Measurements from ENCODE around the gene RALGPS1.
"Not testable (repeated sequence)": the region's sequence is repeated elsewhere in the genome, so short reads cannot be mapped to it uniquely, and the experiment has no call there.

The RALGPS1 gene

GRCh38 chr9:127170103-127170502, 255.5 kb downstream of the RALGPS1 start:
- Histone ChIP-seq H3K27me3 (ENCODE audit: control insufficient read depth, insufficient read depth, low read length, poor library complexity, severe bottlenecking) (no peaks in the 10 kb centered on the region), H3K4me3 (ENCODE audit: insufficient read depth, low read depth, low read length) (no peak overlapping the region), H3K4me1 (ENCODE audit: control insufficient read depth, insufficient read depth, low read length) (peaks cover 3% of the 10 kb centered on the region), H3K9me3 (ENCODE audit: control insufficient read depth, low read length) (no peaks in the 10 kb centered on the region), H3K36me3 (ENCODE audit: control insufficient read depth, insufficient read depth, low read length) (no peaks in the 10 kb centered on the region), H3K27ac (ENCODE audit: insufficient read depth, low read depth, low read length, poor library complexity, severe bottlenecking) (no peak overlapping the region)
- 95 to 96% methylated on average over 4 of the region's 4 CpGs for WGBS, 2 experiments

DNA sequence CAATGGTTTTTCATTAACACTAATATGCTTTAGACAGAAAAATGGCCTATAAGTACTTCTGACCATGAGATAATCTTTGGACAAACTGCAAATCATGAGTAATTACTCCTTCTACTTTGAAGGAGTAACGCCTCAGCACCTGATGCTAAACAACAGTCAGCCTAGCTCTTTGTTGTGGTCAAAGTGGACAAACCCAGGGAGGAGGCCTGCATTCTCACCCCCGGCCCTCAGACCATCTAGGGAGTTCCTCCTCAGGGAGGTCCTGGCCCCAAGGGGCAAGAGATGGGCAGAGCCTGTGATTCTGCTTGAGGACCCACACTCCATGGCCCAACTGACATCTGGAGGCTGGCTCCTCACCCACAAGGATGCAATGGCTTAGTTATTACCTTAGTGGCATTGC, 256.1 kb downstream of the RALGPS1 start:
- H3K27ac ChIP-seq (ENCODE audit: insufficient read depth, low read depth, low read length, poor library complexity, severe bottlenecking): no peak overlapping the region
- H3K9me3 ChIP-seq (ENCODE audit: control insufficient read depth, low read length): no peaks in the 10 kb centered on the region
- H3K4me1 ChIP-seq (ENCODE audit: control insufficient read depth, insufficient read depth, low read length): no peaks in the 10 kb centered on the region
- WGBS, 2 experiments: 90 to 97% methylated on average over 2 of the region's 2 CpGs
- H3K4me3 ChIP-seq (ENCODE audit: insufficient read depth, low read depth, low read length): no peak overlapping the region
- H3K36me3 ChIP-seq (ENCODE audit: control insufficient read depth, insufficient read depth, low read length): no peaks in the 10 kb centered on the region
- H3K27me3 ChIP-seq (ENCODE audit: control insufficient read depth, insufficient read depth, low read length, poor library complexity, severe bottlenecking): no peaks in the 10 kb centered on the region

- WGBS, 2 experiments: 90 to 96% methylated on average over 9 of the region's 9 CpGs
- not testable (repeated sequence) for H3K4me1 ChIP-seq (ENCODE audit: control insufficient read depth, insufficient read depth, low read length); H3K4me3 ChIP-seq (ENCODE audit: insufficient read depth, low read depth, low read length); H3K9me3 ChIP-seq (ENCODE audit: control insufficient read depth, low read length); H3K36me3 ChIP-seq (ENCODE audit: control insufficient read depth, insufficient read depth, low read length); H3K27me3 ChIP-seq (ENCODE audit: control insufficient read depth, insufficient read depth, low read length, poor library complexity, severe bottlenecking); H3K27ac ChIP-seq (ENCODE audit: insufficient read depth, low read depth, low read length, poor library complexity, severe bottlenecking)
Observed at GRCh38 chr9:127171348-127171747, 256.8 kb downstream of the RALGPS1 start.

DNA sequence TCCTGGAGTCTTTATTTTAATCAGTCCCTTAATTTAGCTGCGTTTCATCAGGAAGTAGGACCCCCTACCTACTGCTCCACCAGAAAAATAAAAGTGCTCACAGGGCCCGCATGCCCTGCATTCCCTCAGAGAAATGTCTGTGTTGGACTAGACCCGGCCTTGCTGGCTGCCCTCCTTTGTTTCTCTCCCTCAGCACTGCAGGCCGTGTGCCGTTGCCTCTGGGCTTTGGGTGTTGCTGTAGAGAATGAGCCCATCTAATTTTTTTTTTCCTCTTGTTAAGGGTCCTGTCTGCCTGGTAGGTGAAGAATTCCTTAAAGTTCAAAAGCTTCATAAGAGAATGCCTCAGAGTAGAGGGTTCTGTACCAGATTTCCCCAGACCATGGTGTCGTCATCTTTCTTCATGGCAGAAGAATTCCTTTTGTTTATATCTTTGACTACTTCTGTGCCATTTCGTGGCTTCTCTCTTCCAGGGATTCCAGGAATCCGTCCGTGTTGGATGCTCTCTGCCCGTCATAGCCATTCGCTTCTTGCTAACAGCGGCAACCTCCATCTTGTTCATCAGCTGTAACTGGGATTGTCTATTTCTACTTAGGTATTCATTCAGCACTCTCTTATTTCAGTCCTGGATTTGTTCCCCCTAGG, 257.6 kb downstream of the RALGPS1 start:
- Histone ChIP-seq H3K9me3 (ENCODE audit: control insufficient read depth, low read length) (no peaks in the 10 kb centered on the region), H3K4me1 (ENCODE audit: control insufficient read depth, insufficient read depth, low read length) (no peaks in the 10 kb centered on the region), H3K4me3 (ENCODE audit: insufficient read depth, low read depth, low read length) (no peak overlapping the region), H3K36me3 (ENCODE audit: control insufficient read depth, insufficient read depth, low read length) (no peaks in the 10 kb centered on the region), H3K27ac (ENCODE audit: insufficient read depth, low read depth, low read length, poor library complexity, severe bottlenecking) (no peak overlapping the region), H3K27me3 (ENCODE audit: control insufficient read depth, insufficient read depth, low read length, poor library complexity, severe bottlenecking) (no peaks in the 10 kb centered on the region)
- WGBS, 2 experiments: 89 to 91% methylated on average over 12 of the region's 12 CpGs

GRCh38 chr9:127173063-127173462, 258.5 kb downstream of the RALGPS1 start:
- 96 to 97% methylated on average over 4 of the region's 4 CpGs for WGBS, 2 experiments
- Histone ChIP-seq H3K4me3 (ENCODE audit: insufficient read depth, low read depth, low read length) (no peak overlapping the region), H3K4me1 (ENCODE audit: control insufficient read depth, insufficient read depth, low read length) (no peaks in the 10 kb centered on the region), H3K27me3 (ENCODE audit: control insufficient read depth, insufficient read depth, low read length, poor library complexity, severe bottlenecking) (no peaks in the 10 kb centered on the region), H3K36me3 (ENCODE audit: control insufficient read depth, insufficient read depth, low read length) (no peaks in the 10 kb centered on the region), H3K27ac (ENCODE audit: insufficient read depth, low read depth, low read length, poor library complexity, severe bottlenecking) (no peak overlapping the region), H3K9me3 (ENCODE audit: control insufficient read depth, low read length) (no peaks in the 10 kb centered on the region)

DNA sequence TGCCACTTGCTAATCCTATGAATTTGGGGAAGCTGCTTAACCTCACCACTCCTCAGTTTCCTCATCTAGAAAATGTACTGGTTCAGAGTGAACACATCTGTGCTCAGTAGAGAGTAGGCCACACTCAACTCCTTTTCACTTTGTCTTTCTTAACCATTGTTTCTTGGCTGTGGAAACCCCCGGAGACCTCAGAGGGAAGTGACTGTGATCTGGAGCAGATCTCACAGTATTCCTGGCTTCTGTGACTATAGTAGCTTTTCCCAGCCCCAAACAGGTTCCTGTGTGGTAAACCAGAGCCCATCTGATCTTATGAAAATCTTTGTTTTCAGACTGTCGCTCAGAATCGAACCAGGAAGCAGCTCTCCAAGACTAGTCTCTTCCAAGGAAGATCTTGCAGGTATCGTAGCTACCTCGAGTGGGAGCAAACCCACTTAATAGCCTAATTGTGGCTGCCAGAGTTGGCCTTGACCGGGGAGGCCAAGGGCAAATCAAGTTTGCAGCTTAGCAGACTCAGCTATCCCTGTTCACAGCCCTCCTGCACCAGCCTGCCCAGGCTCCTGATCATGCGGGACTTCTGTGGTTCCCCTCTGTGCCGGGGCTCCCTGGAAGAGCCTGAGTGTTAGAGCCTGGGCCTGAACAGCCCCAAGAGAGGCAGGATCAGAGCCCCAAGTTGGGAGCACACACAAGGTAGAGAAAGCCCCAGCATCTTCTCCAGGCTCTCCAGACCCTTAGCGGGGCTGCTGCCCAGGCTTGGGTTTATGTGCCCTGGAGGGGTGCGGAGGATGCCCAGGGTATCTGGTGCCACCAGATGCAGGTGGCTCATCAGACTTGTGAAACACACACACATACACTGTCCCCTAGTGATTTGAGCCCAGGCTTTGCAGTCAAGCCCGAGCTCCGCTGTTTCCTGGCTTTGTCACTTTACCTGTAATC, 260.1 kb downstream of the RALGPS1 start:
- H3K4me3 ChIP-seq (ENCODE audit: insufficient read depth, low read depth, low read length): no peak overlapping the region
- H3K36me3 ChIP-seq (ENCODE audit: control insufficient read depth, insufficient read depth, low read length): no peaks in the 10 kb centered on the region
- H3K4me1 ChIP-seq (ENCODE audit: control insufficient read depth, insufficient read depth, low read length): peaks cover 6% of the 10 kb centered on the region
- no peak overlapping the region for H3K27ac ChIP-seq (ENCODE audit: insufficient read depth, low read depth, low read length, poor library complexity, severe bottlenecking)
- 93 to 95% methylated on average over 12 of the region's 12 CpGs for WGBS, 2 experiments
- no peaks in the 10 kb centered on the region for H3K27me3 ChIP-seq (ENCODE audit: control insufficient read depth, insufficient read depth, low read length, poor library complexity, severe bottlenecking)
- no peaks in the 10 kb centered on the region for H3K9me3 ChIP-seq (ENCODE audit: control insufficient read depth, low read length)

- Histone ChIP-seq H3K4me1 (ENCODE audit: control insufficient read depth, insufficient read depth, low read length) (peaks cover 6% of the 10 kb centered on the region), H3K36me3 (ENCODE audit: control insufficient read depth, insufficient read depth, low read length) (no peaks in the 10 kb centered on the region), H3K4me3 (ENCODE audit: insufficient read depth, low read depth, low read length) (no peak overlapping the region), H3K27me3 (ENCODE audit: control insufficient read depth, insufficient read depth, low read length, poor library complexity, severe bottlenecking) (no peaks in the 10 kb centered on the region), H3K27ac (ENCODE audit: insufficient read depth, low read depth, low read length, poor library complexity, severe bottlenecking) (no peak overlapping the region), H3K9me3 (ENCODE audit: control insufficient read depth, low read length) (no peaks in the 10 kb centered on the region)
- WGBS, 2 experiments: 96% methylated on average over 7 of the region's 7 CpGs
Observed at GRCh38 chr9:127175319-127175715, 260.7 kb downstream of the RALGPS1 start.

GRCh38 chr9:127175764-127176163, 261.2 kb downstream of the RALGPS1 start:
- Histone ChIP-seq H3K36me3 (ENCODE audit: control insufficient read depth, insufficient read depth, low read length) (no peaks in the 10 kb centered on the region), H3K9me3 (ENCODE audit: control insufficient read depth, low read length) (no peaks in the 10 kb centered on the region), H3K27ac (ENCODE audit: insufficient read depth, low read depth, low read length, poor library complexity, severe bottlenecking) (no peak overlapping the region), H3K4me1 (ENCODE audit: control insufficient read depth, insufficient read depth, low read length) (peaks cover 6% of the 10 kb centered on the region), H3K27me3 (ENCODE audit: control insufficient read depth, insufficient read depth, low read length, poor library complexity, severe bottlenecking) (no peaks in the 10 kb centered on the region), H3K4me3 (ENCODE audit: insufficient read depth, low read depth, low read length) (no peak overlapping the region)
- WGBS, 2 experiments: 93 to 96% methylated on average over 6 of the region's 6 CpGs

DNA sequence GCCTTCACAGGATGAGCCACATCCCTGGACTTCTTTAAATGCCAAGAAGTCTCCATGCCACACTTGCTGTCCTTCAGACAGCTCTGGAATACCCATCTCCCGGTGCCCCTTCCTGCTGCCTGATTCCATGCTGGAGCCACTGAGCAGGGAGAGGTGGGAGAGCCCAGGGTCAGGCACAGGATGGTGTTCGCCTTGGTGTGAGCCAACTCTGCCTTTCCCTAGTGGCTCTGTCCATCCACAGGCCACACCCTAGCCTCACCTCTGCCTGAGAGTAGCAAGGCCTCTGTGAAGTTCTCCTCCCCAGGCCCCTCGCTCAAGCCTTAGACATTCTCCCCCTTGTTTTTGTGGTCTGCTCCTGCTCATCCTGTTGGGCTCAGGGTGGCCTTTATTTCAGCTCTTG, 262.0 kb downstream of the RALGPS1 start:
- no peaks in the 10 kb centered on the region for H3K27me3 ChIP-seq (ENCODE audit: control insufficient read depth, insufficient read depth, low read length, poor library complexity, severe bottlenecking)
- no peaks in the 10 kb centered on the region for H3K36me3 ChIP-seq (ENCODE audit: control insufficient read depth, insufficient read depth, low read length)
- no peak overlapping the region for H3K27ac ChIP-seq (ENCODE audit: insufficient read depth, low read depth, low read length, poor library complexity, severe bottlenecking)
- no peaks in the 10 kb centered on the region for H3K9me3 ChIP-seq (ENCODE audit: control insufficient read depth, low read length)
- H3K4me1 ChIP-seq (ENCODE audit: control insufficient read depth, insufficient read depth, low read length): peaks cover 6% of the 10 kb centered on the region
- 94 to 96% methylated on average over 3 of the region's 3 CpGs for WGBS, 2 experiments
- no peak overlapping the region for H3K4me3 ChIP-seq (ENCODE audit: insufficient read depth, low read depth, low read length)

- no peak overlapping the region for H3K4me3 ChIP-seq (ENCODE audit: insufficient read depth, low read depth, low read length)
- no peaks in the 10 kb centered on the region for H3K27me3 ChIP-seq (ENCODE audit: control insufficient read depth, insufficient read depth, low read length, poor library complexity, severe bottlenecking)
- H3K36me3 ChIP-seq (ENCODE audit: control insufficient read depth, insufficient read depth, low read length): no peaks in the 10 kb centered on the region
- WGBS, 2 experiments: 76 to 78% methylated on average over 6 of the region's 6 CpGs
- peaks cover 6% of the 10 kb centered on the region for H3K4me1 ChIP-seq (ENCODE audit: control insufficient read depth, insufficient read depth, low read length)
- no peaks in the 10 kb centered on the region for H3K9me3 ChIP-seq (ENCODE audit: control insufficient read depth, low read length)
- no peak overlapping the region for H3K27ac ChIP-seq (ENCODE audit: insufficient read depth, low read depth, low read length, poor library complexity, severe bottlenecking)
Observed at GRCh38 chr9:127177231-127177630, 262.6 kb downstream of the RALGPS1 start.
